ENCODE data around the gene DMXL1.
"Not testable (repeated sequence)": the region's sequence is repeated elsewhere in the genome, so short reads cannot be mapped to it uniquely, and the experiment has no call there.

DMXL1 gene

DNA sequence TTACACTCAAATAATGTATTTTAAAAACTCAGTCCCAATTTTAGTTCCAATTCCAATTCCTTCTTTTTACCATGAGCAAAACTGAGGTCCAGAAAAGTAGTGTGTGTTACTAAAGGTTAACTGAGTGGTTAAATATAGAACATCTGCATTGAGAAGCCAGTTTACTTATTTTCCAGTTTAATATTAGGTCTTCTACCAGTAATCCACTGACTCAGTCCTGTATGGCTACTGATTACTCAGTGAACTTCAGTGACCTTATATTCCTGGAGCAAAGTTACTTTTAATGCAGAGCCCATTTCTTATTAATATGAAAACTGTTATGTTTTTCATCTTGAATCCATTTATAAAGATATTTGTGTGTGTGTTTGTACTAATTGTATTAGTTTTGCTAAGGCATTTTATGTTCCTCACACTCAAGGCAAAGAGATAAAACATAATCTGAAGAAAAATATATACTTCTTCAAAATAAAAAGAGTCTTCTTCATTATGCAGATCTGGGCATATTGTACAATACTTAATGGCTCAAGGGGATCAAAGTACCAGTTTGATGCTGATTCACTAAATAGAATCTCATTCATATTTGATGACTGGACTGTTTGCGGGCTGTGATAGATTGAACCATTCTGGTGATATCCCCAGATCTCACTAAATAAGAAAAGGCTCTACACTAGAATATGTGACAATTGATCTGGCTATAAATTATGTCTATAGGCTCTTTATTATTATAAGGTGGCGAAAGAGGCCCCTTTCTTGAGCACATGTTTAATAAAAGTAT lies 60.8 kb downstream of the DMXL1 start:
- DNase-seq, result no peak

DNA sequence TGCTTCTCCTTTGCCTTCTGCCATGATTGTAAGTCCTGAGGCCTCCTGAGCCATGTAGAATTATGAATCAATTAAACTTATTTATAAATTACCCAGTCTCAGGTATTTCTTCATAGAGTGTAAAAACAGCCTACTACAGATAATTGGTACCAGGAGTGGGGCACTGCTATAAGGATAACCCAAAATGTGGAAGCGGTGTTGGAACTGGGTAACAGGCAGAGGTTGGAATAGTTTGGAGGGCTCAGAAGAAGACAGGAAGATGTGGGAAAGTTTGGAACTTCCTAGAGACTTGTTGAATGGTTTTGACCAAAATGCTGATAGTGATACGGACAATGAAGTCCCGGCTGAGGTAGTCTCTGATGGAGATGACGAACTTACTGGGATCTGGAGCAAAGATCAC lies 64.9 kb downstream of the DMXL1 start:
- DNase-seq, result not testable (repeated sequence)

DNA sequence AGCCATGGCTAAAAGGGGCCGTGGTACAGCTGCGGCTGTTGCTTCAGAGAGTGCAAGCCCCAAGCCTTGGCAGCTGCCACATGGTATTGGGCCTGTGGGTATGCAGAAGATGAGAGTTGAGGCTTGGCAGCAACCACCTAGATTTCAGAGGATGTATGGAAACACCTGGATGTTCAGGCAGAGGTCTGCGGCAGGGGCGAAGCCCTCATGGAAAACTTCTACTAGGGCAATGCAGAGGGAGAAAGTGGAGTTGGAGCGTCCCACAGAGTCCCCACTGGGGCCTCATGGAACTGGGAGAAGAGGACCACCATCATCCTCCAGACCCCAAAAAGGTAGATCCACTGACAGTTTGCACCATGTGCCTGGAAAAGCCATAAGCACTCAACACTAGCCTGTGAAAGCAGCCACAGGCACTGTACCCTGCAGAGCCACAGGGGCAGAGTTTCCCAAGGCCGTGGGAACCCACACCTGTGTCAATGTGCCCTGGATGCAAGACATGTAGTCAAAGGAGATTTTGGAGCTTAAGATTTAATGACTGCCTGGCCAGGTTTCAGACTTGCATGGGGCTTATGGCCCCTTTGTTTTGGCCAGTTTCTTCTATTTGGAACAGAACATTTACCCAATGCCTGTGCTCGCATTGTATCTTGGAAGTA lies 65.9 kb downstream of the DMXL1 start:
- DNase-seq, result no peak

DNA sequence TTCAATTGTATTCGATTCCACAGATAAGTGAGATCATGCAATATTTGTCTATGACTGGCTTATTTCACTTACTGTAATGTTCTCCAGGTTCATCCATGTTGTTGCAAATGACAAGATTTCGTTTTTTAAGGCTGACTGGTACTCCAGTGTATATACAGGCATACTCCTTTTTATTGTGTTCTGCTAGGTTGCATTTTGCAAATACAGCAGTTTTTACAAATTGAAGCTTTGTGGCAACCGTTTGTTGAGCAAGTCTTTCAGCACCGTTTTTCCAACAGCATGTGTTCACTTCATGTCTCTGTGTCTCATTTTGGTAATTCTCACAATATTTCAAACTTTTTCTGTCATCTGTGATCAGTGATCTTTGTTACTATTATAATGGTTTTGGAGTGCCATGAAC lies 82.7 kb downstream of the DMXL1 start:
- DNase-seq, result no peak

DNA sequence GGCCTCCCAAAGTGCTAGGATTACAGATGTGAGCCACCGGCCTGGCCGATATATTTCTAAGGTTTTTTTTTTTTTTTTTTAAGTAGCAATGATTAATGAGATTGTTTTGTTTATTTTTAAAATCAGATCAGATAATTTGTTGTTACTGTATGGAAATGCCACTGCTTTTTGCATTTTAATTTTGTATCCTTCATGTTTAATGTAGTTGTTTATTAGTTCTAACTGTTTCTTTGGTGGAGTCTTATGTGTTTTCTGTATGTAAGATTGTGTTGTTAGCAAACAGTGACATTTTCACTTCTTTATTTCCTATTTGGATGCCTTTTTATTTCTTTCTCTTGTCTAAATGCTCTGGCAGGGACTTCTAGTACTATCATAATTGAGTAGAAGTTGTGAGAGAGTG lies 87.3 kb downstream of the DMXL1 start:
- no peak for DNase-seq

DNA sequence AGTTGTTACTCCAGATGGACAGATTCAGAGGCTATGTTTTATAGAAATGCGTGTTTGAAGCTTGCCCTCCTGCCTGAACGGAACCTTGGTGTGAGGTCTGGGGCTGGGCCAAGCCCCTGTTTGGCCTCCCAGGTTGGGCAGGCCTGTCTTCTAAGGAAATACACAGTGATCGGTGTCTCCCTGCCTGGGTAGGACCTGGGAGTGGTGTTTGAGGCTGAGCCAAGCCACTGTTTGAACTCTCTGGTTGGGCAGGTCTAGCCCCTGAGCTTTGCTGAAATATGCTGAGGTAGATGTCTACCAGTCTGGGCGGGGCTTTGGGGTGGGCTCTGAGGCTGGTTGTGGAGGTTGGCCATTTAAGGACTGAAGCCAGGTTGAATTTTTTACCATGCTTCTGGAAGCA lies 90.5 kb downstream of the DMXL1 start:
- DNase-seq, result no peak

DNA sequence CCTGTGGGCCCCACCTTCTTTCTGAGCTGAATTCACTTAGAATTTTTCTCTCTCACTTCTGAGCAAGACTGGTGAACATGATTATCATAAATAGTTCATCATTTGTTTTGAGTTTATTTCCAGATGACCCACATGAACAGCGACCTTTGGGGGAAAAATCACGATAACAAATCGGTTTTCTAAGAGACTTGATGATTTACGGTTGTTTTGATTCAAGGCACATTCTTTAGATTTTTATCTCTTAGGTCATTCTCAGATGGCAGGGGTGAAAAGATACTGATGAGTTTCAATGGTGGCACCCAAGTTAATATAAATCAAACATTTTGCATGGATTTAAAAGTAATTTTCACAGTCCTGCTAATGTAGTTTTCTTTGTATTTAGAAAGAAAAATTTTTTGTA lies 95.1 kb downstream of the DMXL1 start:
- no peak for DNase-seq

DNA sequence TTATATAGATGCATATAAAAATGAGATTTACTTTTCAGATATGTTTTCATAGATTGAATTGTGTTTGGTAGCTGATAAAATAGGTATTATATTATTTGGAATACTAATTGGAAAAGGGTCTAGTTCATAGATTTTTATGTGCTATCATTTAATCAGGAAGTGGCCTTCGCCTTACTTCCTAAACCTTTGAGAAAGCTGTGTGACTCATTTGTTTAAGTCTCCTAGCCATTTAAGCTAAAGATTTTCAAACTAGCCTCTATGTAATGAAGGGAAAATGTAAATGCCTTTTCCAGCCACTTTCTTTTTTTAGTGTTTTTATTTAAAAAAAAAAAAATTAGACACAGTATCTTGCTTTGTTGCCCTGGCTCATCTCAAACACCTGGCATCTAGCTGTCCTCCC lies 97.5 kb downstream of the DMXL1 start:
- no peak for DNase-seq

DNA sequence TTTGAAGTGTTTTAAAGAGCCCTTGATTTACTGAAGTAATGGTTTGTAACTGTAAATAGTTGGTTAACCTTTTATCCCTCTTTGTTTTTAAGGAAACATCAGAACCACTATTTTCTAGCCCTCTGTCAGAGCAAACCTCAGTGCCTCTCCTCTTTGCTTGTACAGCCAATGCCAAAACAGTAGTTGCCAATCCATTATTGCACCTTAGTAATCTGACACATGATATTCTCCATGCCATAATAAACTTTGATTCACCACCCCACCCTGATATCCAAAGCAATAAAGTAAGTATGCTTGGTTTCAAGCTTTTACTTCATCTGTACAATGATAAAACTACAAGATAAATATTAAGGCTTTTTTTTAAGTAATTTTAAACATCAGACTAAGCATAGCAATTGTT lies 100.8 kb downstream of the DMXL1 start:
- no peak for DNase-seq

DNA sequence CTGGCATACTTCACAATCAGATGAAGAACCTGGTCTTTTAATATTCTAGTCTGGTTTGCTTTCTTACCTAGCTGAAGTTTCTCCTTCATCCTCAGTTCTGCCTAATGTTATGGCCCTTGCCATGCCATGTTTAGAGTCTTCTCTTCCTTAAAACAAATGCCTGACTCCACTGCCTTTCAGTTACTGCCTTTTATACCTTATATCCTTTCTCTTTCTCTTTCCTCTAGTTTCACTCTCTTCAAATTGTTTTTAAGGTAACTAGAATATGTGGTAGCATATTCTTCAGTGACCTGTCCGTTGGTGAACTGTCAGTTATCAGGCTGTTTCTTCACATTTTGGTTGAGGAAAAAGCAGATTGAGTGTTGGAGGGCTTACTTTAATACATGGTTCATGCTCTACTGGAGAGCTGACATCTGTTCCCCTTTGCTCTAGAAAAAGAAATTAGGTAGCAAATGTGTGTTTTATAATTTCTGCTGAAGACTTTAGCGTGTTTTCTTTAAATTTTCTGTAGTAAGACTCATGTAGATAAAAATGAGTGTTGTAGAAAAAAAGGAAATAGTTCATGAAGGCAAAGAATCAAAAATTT lies 103.8 kb downstream of the DMXL1 start:
- DNase-seq, result no peak

DNA sequence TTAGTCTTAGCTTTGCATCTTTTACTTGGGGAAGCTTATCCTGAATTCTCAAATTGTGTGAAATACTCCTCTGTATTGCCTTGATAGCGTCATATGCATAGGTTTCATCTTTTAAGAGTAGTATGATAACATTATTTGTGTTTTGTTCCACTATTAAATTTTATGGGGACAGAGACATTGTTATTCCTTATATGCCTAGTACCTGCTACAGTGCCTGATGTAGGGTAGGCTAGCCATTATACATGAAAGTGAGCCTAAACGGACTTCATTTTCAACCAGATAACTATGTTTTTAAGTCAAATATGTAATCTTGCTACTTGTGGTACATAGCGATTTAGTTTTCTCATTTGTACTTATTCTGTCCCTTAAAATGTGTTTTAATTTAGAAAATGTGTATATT lies 105.9 kb downstream of the DMXL1 start:
- no peak for DNase-seq

DNA sequence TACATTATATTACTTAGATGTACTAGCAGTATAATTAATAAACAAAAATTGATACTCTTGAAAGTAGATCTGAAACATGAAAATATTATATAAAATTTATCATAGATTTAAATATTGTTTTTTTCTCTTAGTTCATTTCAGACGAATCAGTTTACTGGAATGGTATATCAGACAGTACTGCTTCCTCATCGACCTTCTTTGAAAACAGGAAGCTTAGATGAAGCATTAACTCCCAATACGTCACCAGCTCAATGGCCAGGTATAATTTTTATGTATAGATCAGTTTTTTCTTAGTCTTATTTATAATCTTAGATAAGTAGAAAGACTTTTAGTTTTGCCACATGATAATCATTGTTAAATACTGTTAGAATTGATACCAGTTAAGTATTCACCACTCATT lies 106.3 kb downstream of the DMXL1 start:
- no peak for DNase-seq

DNA sequence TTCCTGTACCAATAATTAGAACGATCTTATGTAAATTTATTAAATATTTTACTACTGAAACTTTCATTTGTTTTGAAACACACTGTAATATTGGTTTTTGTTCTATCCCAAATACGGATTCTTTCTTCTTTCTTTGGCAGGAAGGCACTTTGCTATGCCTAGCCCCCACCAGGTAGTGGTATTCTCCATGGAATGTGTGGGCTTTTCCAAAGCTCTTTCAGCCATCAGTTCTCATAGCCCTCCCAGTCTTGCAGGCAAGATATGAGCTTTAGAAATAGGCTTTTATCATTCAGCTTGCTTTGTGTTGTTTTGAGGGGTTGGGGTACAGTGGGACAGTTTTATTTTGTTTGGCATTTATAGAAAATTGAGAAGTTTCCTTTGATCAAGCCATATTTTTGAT lies 107.5 kb downstream of the DMXL1 start:
- DNase-seq, result no peak

DNA sequence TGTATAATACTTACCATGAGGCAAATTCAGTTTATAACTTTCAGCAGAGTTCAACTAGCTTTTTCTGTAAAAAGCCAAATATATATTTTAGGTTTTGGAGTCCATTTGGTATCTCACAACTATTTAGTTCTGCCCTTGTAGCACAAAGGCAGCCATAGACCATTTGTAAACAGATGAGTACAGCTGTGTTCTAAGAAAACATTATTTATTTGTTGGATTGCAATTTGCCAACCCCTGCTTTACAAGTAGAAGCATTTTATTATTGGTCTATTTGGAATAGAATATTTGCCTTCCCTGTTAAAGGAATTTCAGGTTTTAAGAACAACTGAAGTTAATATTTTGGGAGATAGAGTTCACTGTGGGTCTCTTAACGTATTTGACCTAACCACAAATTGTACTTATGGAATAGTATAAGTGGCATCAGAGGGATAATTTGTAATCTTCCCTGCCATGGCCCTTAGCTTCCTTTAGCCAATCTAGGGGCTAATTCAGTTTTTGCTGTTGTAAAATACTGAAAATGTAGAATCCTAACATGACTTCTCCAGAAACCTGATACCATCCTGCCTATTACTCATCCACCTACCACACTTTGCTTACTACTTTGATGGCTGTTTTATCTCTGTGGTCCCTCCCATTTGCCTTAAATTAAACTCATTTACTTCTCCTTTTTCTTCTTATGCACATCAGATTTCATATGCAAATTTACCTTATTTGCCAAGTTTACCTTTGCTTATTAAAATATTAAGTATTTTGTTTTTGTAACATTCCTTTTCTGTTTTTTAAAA lies 109.2 kb downstream of the DMXL1 start:
- no peak for DNase-seq

DNA sequence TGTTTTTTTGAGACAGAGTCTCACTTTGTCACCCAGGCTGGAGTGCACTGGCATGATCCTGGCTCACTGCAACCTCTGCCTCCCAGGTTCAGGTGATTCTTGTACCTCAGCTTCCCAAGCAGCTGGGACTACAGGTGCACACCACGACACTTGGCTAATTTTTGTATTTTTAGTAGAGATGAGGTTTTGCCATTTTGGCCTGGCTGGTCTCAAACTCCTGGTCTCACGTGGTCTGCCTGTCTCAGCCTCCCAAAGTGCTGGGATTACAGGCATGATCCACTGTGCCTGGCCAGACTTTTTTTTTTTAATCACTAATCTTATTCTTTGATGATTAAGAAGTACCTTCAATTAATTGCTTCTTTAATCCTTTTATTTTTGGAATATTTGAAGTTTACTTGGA lies 114.6 kb downstream of the DMXL1 start:
- DNase-seq, result not testable (repeated sequence)

DNA sequence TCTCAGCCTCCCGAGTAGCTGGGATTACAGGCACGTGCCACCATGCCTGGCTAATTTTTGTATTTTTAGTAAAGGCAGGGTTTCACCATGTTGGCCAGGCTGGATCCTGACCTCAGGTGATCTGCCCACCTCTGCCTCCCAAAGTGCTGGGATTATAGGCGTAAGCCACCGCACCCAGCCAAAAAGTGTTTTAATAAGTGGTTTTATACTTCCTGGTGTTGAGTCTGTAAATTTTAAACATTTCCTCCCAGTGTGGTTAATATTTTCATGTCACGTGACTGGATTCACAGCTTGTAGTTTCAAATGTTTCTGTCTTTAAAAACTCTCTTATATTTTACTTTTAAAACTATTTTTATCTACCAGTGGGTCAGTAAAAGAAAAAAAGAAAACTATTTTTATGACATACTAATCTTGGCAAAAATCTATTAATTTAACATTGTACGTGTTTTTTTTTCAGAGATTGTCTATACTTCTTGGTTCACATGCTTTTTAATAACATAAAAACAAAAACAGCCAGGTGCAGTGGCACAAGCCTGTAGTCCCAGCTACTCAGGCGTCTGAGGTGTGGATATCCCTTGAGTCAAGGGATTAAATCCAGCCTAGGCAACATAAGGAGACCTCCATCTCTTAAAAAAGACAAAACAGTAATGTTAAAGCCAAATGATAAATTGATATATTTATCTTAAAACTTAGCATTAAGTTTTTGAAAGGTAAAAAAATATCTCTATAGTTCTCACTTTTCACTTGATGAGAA lies 117.1 kb downstream of the DMXL1 start:
- DNase-seq, result no peak

DNA sequence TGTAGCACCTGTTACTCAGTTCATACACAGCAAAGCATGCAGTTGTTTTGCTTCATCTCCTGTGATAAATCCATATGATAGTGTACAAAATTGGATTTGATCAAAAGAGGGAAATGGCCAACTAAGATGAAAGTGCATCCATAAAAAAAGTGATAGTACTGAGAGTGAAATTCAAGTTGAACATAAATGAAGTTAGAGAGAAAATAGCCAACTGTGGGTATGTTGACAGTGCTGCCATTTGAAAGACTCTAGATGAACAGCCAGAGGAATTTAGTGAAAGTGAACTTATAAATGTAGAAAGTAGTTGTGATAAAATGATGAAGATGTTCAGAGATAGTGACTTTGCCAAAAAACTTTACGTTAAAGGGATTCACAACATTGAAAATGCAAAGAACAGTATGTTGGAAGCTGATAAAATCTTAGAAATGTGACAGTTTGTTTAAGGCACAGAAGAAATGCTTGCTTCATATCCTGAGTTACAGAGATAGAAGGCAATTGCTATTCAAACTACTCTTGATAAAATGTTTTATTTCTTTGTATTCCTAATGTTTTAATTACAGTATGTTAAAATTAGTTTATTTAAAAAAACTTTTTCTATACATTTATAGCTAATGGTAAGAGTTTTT lies 119.7 kb downstream of the DMXL1 start:
- no peak for DNase-seq

DNA sequence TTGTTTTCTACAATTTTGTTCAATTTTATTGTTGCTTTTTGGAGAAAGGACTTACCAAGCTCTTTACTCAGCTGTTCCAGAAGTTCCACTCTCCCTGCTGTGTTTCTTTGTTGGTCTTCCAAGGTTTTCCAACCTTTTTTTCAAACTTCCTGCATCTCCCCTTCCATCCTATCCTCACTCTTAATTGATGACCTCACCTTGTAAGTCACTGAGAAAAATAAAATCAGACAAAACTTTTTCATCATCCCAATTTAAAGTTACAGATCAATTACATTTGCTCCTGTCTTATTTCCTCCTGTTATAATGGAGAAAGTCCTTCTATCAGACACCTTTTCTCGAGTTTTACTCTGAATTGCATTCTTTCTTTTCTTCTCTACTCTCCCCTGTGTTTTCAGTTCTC lies 121.1 kb downstream of the DMXL1 start:
- DNase-seq, result no peak

DNA sequence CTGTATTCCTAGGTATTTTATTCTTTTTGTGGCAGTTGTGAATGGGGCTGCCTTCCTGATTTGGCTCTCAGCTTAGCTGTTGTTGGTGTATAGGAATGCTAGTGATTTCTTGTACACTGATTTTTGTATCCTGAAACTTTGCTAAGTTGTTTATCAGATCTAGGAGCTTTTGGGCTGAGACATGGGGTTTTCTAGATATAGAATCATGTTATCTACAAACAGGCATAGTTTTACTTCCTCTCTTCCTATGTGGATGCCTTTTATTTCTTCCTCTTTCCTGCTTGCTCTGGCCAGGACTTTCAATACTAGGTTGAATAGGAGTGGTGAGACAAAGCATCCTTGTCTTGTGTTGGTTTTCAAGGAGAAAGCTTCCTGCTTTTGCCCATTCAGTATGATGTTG lies 129.9 kb downstream of the DMXL1 start:
- DNase-seq, result no peak

DNA sequence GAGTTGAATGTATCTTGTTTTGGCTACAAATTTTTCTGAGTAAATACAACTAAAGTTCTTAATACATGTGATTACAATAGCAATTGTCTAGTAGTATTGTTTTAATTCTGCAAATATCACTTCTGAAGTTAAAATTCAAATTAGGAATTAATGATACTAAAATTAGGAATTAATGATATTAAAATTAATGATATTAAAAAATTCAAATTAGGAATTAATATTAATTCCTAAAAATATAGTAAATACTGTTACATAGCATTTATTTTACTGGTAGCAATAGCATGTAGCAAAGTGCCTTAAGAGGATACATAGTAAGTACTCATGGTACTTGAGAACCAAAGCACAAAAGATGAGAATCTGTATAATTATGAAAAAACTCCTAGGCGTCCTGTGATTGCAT lies 136.2 kb downstream of the DMXL1 start:
- DNase-seq, result no peak

DNA sequence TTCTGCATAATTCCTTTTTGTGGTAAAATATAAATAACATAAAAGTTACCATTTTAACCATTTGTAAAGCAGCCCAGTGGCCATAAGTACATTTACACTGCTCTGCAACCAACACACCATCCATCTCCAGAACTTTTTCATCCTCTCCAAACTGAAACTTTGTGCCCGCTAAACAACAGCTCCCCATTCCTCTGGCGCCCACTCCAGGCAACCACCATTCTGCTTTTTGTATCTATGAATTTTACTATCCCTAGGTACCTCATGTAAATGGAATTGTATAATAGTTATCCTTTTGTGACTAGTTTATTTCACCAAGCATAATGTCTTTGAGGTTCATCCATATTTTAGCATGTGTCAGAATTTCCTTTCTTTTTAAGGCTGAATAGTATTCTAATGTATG lies 141.1 kb downstream of the DMXL1 start:
- no peak for DNase-seq

DNA sequence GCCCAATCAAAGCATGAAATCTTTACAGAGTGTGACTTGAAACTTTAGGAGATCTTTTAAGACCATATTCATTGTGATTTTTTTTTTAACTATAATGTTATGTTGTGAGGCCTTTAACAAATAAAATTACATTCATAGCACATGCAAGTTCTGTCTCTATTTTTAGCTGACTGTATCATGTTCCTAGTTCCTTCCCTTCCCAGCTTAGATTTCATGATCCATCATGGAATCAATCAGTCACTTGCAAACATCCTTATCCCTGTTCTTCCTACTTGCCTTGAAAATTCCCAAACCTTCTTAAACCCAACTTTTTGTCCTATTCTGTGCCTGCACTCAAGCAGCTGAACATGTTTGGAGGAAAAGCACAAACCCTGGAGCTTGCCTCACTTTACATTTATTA lies 141.8 kb downstream of the DMXL1 start:
- no peak for DNase-seq
